ENCODE data around the gene GSDMA.
"Not testable (repeated sequence)": the region's sequence is repeated elsewhere in the genome, so short reads cannot be mapped to it uniquely, and the experiment has no call there.

GSDMA gene

DNA sequence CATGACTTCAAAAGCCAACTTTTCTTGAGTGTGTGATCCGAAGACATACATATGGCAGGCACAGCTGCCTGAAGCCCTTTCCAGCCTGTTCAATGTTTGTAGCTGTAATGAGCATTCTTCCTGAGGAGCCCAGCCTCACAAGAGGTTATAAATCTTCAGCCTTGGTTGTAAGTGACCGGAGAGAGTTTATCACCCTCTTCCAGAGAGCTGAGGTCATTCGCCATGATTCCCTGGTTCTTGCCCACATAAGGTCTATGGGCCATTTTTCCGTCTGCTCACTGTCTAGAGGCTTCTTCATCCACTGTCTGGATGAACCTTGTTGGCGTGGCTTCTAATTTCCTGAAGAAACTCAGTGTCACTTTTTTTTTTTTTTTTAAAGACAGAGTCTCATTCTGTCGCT lies 42.7 kb downstream of the GSDMA start:
- no peak overlapping the region for H3K4me3 ChIP-seq (ENCODE audit: low read length)
- no peak for DNase-seq (ENCODE audit: low read depth)
- TF ChIP-seq, protein P1, sequence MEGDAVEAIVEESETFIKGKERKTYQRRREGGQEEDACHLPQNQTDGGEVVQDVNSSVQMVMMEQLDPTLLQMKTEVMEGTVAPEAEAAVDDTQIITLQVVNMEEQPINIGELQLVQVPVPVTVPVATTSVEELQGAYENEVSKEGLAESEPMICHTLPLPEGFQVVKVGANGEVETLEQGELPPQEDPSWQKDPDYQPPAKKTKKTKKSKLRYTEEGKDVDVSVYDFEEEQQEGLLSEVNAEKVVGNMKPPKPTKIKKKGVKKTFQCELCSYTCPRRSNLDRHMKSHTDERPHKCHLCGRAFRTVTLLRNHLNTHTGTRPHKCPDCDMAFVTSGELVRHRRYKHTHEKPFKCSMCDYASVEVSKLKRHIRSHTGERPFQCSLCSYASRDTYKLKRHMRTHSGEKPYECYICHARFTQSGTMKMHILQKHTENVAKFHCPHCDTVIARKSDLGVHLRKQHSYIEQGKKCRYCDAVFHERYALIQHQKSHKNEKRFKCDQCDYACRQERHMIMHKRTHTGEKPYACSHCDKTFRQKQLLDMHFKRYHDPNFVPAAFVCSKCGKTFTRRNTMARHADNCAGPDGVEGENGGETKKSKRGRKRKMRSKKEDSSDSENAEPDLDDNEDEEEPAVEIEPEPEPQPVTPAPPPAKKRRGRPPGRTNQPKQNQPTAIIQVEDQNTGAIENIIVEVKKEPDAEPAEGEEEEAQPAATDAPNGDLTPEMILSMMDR (IDR thresholded peaks at IDR 0.05; ENCODE audit: insufficient read depth, low read depth, low read length, missing control alignments), result no peak

DNA sequence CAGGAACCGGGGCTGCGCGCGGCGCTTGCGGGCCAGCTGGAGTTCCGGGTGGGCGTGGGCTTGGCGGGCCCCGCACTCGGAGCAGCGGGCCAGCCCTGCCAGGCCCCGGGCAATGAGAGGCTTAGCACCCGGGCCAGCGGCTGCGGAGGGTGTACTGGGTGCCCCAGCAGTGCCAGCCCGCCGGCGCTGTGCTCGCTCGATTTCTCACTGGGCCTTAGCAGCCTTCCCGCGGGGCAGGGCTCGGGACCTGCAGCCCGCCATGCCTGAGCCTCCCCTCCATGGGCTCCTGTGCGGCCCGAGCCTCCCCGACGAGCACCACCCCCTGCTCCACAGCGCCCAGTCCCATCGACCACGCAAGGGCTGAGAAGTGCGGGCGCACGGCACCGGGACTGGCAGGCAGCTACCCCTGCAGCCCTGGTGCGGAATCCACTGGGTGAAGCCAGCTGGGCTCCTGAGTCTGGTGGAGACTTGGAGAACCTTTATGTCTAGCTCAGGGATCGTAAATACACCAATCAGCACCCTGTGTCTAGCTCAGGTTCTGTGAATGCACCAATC lies 48.2 kb downstream of the GSDMA start:
- not testable (repeated sequence) for H3K4me3 ChIP-seq (ENCODE audit: low read length); DNase-seq (ENCODE audit: low read depth)

GRCh38 chr17:40012017-40012647 lies 49.3 kb downstream of the GSDMA start:
- not testable (repeated sequence) for DNase-seq (ENCODE audit: low read depth); H3K4me3 ChIP-seq (ENCODE audit: low read length)

- no peak for DNase-seq (ENCODE audit: low read depth)
- TF ChIP-seq, protein P1 (IDR thresholded peaks at IDR 0.05; ENCODE audit: insufficient read depth, low read depth, low read length, missing control alignments), result no peak
- H3K4me3 ChIP-seq (ENCODE audit: low read length), result no peak overlapping the region
Observed at GRCh38 chr17:40014375-40014980, 51.7 kb downstream of the GSDMA start.

DNA sequence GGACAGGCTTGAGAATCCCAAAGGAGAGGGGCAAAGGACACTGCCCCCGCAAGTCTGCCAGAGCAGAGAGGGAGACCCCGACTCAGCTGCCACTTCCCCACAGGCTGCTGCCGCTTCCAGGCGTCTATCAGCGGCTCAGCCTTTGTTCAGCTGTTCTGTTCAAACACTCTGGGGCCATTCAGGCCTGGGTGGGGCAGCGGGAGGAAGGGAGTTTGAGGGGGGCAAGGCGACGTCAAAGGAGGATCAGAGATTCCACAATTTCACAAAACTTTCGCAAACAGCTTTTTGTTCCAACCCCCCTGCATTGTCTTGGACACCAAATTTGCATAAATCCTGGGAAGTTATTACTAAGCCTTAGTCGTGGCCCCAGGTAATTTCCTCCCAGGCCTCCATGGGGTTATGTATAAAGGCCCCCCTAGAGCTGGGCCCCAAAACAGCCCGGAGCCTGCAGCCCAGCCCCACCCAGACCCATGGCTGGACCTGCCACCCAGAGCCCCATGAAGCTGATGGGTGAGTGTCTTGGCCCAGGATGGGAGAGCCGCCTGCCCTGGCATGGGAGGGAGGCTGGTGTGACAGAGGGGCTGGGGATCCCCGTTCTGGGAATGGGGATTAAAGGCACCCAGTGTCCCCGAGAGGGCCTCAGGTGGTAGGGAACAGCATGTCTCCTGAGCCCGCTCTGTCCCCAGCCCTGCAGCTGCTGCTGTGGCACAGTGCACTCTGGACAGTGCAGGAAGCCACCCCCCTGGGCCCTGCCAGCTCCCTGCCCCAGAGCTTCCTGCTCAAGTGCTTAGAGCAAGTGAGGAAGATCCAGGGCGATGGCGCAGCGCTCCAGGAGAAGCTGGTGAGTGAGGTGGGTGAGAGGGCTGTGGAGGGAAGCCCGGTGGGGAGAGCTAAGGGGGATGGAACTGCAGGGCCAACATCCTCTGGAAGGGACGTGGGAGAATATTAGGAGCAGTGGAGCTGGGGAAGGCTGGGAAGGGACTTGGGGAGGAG lies 52.5 kb downstream of the GSDMA start, which contains the start of gene CSF3:
CSF3 (plus strand) TSS at position 436 of the 993 bp plus-strand sequence; CDS start at position 471, 35 bp downstream.
- TF ChIP-seq, protein P1 (IDR thresholded peaks at IDR 0.05; ENCODE audit: insufficient read depth, low read depth, low read length, missing control alignments), result no peak
- DNase-seq (ENCODE audit: low read depth), result peak; percentile 45
- no peak within 1 kb of the TSS for H3K4me3 ChIP-seq (ENCODE audit: low read length)

- no peak overlapping the region for H3K4me3 ChIP-seq (ENCODE audit: low read length)
- TF ChIP-seq, protein P1 (IDR thresholded peaks at IDR 0.05; ENCODE audit: insufficient read depth, low read depth, low read length, missing control alignments), result no peak
- no peak for DNase-seq (ENCODE audit: low read depth)
Observed at GRCh38 chr17:40015998-40016985, 53.5 kb downstream of the GSDMA start.

- H3K4me3 ChIP-seq (ENCODE audit: low read length), result no peak overlapping the region
- no peak for DNase-seq (ENCODE audit: low read depth)
- TF ChIP-seq, protein P1 (IDR thresholded peaks at IDR 0.05; ENCODE audit: insufficient read depth, low read depth, low read length, missing control alignments), result no peak
Observed at GRCh38 chr17:40017422-40018080, 54.7 kb downstream of the GSDMA start.
